Calu3 (cell line): Measurements from ENCODE around the gene TSBP1. TPM values are rescaled to one million over a fixed set of nuclear protein-coding genes. Genes with fewer than 3 reads are reported as not detected.
"Not testable (repeated sequence)": the region's sequence is repeated elsewhere in the genome, so short reads cannot be mapped to it uniquely, and the experiment has no call there.

ENCODE experiments used
- BruUV-seq: library from RNA; stranded (reverse); fragments of 400-500 nt; replicated peaks from 2 replicates; lab custom pipeline; 2021; lab: Mats Ljungman, UMichigan
- CTCF ChIA-PET: fragments of 300-600 bp; sonication (Branson Sonifier 250); formaldehyde crosslinking; loops from one replicate; lab custom pipeline; 2022; ENCODE audit warnings: antibody characterized with exemption; lab: Charles Lee
- DNase-seq: peaks from one replicate; pipeline ENCODE4 v3.0.0; 2022
- H3K27ac Mint-ChIP-seq: one replicate; pipeline ENCODE4 v1.8.0; 2022; ENCODE audit warnings: mixed read lengths; ENCODE audit not compliant: unreplicated experiment
- H3K27me3 Mint-ChIP-seq: one replicate; pipeline ENCODE4 v1.8.0; 2022; ENCODE audit warnings: mixed read lengths; ENCODE audit not compliant: unreplicated experiment
- H3K36me3 Mint-ChIP-seq: one replicate; pipeline ENCODE4 v1.8.0; 2022; ENCODE audit warnings: mild to moderate bottlenecking, moderate library complexity, mixed read lengths; ENCODE audit not compliant: insufficient read depth, unreplicated experiment
- H3K4me1 Mint-ChIP-seq: one replicate; pipeline ENCODE4 v1.8.0; 2022; ENCODE audit warnings: mild to moderate bottlenecking, low read depth, mixed read lengths; ENCODE audit not compliant: unreplicated experiment
- H3K4me3 Mint-ChIP-seq: one replicate; pipeline ENCODE4 v1.8.0; 2022; ENCODE audit warnings: mild to moderate bottlenecking, low read depth, moderate library complexity, mixed read lengths; ENCODE audit not compliant: unreplicated experiment
- H3K9me3 Mint-ChIP-seq: one replicate; pipeline ENCODE4 v1.8.0; 2022; ENCODE audit warnings: low read depth, mixed read lengths; ENCODE audit not compliant: unreplicated experiment
- CTCF ChIP-seq: fragments of 200-600 bp; IDR thresholded peaks from one replicate; pipeline ENCODE4 v1.8.0; 2022; ENCODE audit warnings: antibody characterized with exemption; ENCODE audit not compliant: unreplicated experiment
- intact Hi-C: fragments of 100-400 bp; cut with micrococcal nuclease; formaldehyde crosslinking; loops from one replicate; pipeline ENCODE4 v1.10.0; 2022; ENCODE audit not compliant: unreplicated experiment
- total RNA-seq: library from RNA; stranded (reverse); gene quantifications from 2 replicates; pipeline ENCODE4 v1.2.3, GENCODE V29; 2022

The TSBP1 gene
- total RNA-seq, 1 experiment from 2014 or later = not detected

GRCh38 chr6:32271429-32271828 lies 100.3 kb downstream of the TSBP1 start:
- no peak for DNase-seq
- Mint-ChIP-seq H3K4me1 (no peaks in the 10 kb centered on the region), H3K4me3 (no peak overlapping the region), H3K36me3 (no peaks in the 10 kb centered on the region), H3K9me3 (no peaks in the 10 kb centered on the region), H3K27me3 (peaks cover 39% of the 10 kb centered on the region), H3K27ac (no peak overlapping the region)
- CTCF ChIA-PET = interaction anchor here (0.7 kb wide), 1 partner anchor 202 kb away, joined by 3 read pairs; no protein-coding TSS in a partner anchor
- no TSS peak for BruUV-seq
- TF ChIP-seq CTCF = no peak
- intact Hi-C loops = no loop called here

GRCh38 chr6:32268459-32268858 lies 103.2 kb downstream of the TSBP1 start:
- CTCF ChIA-PET = interaction anchor here (0.6 kb wide), 1 partner anchor 283 kb away, joined by 3 read pairs; no protein-coding TSS in a partner anchor
- H3K27me3 Mint-ChIP-seq = peaks cover 32% of the 10 kb centered on the region
- intact Hi-C loops, DNase-seq, H3K9me3 Mint-ChIP-seq, H3K27ac Mint-ChIP-seq, H3K4me3 Mint-ChIP-seq, BruUV-seq, H3K36me3 Mint-ChIP-seq, H3K4me1 Mint-ChIP-seq: not testable (repeated sequence)

- intact Hi-C loops = no loop called here
- Mint-ChIP-seq H3K4me3 (no peak overlapping the region), H3K9me3 (no peaks in the 10 kb centered on the region), H3K27ac (no peak overlapping the region), H3K4me1 (no peaks in the 10 kb centered on the region), H3K27me3 (peaks cover 24% of the 10 kb centered on the region), H3K36me3 (no peaks in the 10 kb centered on the region)
- DNase-seq = no peak
- CTCF ChIA-PET = no interaction called here
- no TSS peak for BruUV-seq
- no peak for TF ChIP-seq CTCF
These were observed 104.7 kb downstream of the TSBP1 start for GRCh38 chr6:32267035-32267434.

GRCh38 chr6:32257262-32257661 lies 114.4 kb downstream of the TSBP1 start:
- not testable (repeated sequence) for BruUV-seq

GRCh38 chr6:32255199-32256153 lies 116.2 kb downstream of the TSBP1 start:
- H3K27ac Mint-ChIP-seq = peak overlapping the region; percentile 14

More at GRCh38 chr6:32257262-32257661, 114.4 kb downstream of the TSBP1 start:
- H3K27ac Mint-ChIP-seq, H3K4me3 Mint-ChIP-seq, CTCF ChIA-PET, DNase-seq, H3K36me3 Mint-ChIP-seq, H3K9me3 Mint-ChIP-seq, H3K4me1 Mint-ChIP-seq: not testable (repeated sequence)
- intact Hi-C loops = loop anchor here (5.0 to 10.0 kb wide), 3 partner anchors 40 to 538 kb away; partner anchors contain the start of gene TSBP1
- H3K27me3 Mint-ChIP-seq = peaks cover 57% of the 10 kb centered on the region

More at GRCh38 chr6:32255199-32256153, 116.2 kb downstream of the TSBP1 start:
- CTCF ChIA-PET = interaction anchor here (0.6 to 1.6 kb wide), 9 partner anchors 9 to 1803 kb away, joined by 3 to 5 read pairs (median 4); partner anchors contain the start of gene PBX2
- DNase-seq = peak; percentile 92
- H3K27me3 Mint-ChIP-seq = peaks cover 50% of the 10 kb centered on the region
- peaks cover 7% of the 10 kb centered on the region for H3K9me3 Mint-ChIP-seq
- TF ChIP-seq CTCF = peak; percentile 97
- intact Hi-C loops = loop anchor here (5.0 to 10.0 kb wide), 3 partner anchors 42 to 539 kb away; partner anchors contain the start of gene TSBP1
- peaks cover 6% of the 10 kb centered on the region for H3K36me3 Mint-ChIP-seq
- peak overlapping the region; percentile 55 for H3K4me3 Mint-ChIP-seq
- peaks cover 9% of the 10 kb centered on the region for H3K4me1 Mint-ChIP-seq
- no TSS peak for BruUV-seq
